ENCODE measurements around the gene CEP44. TPM values are rescaled to one million over a fixed set of nuclear protein-coding genes. Genes with fewer than 3 reads are reported as not detected.

CEP44 gene, protein sequence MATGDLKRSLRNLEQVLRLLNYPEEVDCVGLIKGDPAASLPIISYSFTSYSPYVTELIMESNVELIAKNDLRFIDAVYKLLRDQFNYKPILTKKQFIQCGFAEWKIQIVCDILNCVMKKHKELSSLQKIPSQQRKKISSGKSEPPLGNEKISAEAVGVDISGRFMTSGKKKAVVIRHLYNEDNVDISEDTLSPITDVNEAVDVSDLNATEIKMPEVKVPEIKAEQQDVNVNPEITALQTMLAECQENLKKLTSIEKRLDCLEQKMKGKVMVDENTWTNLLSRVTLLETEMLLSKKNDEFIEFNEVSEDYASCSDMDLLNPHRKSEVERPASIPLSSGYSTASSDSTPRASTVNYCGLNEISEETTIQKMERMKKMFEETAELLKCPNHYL
- 3.7 and 9.8 TPM in 2 replicates for total RNA-seq

DNA sequence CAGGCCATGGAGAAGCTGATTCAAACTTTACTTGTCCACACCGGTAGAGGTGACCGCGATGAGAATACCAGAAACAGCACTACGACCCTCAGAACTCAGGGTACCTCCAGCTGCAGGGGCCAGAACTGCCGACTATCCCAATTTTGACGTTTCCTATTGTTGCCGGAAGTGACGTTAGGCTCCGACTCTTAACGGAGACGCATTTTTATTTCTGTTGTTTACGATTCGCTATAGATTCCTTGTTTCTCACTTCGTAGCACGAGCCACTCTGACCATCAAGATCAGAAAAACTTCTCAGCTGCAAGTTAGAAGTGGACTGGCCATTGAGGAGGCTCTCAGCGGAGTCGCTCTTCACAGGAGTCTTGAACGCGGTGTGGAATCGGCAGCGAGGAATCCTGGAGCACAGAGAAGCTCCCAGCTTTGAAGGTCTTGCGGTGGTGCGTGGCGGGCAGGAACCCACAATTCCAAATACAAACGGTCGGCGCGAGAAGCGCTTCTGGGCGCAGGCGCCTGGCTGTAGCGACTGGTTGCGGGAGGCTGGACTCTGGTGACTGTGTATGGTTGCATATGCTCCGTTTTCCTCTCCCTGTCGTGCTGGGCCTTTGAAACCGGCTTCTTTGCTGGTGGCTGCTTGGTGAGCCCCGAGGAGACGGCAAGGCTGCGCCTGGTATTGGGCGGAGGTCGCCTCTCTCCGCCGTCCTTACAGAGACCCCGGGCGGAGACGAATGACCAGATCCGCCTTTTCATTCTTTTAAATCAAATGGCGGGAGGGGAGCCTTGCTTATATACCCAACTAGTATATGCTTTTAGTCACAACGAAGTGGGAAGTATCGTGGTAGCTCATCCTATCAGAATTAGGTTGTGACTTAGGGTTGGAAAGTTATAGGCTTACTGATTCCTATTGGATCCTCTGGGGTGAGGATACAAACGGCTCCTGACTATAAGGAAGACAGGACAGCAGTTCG lies at the start of gene CEP44, which contains the start of gene FBXO8:
Gene CEP44, plus strand, starts transcription at position 405 of the 965 bp plus-strand sequence. CDS start 15,211 bp downstream, outside the sequence.
Gene FBXO8, minus strand, starts transcription at position 161 of the 965 bp plus-strand sequence. CDS start 20,575 bp downstream, outside the sequence.

Other genes starting within 250 kb of the CEP44 start
- gene FBXO8, start 244 bp upstream of the CEP44 start, total RNA-seq: 10.3 and 11.9 TPM in 2 replicates
- gene HPGD, start 238.6 kb downstream of the CEP44 start, total RNA-seq: 4.9 and 106 TPM in 2 replicates

Data from mesangial cell (primary cell).